NK-92 (cell line): Measurements from ENCODE around the gene GAK.

ENCODE experiments used
- DNase-seq: peaks from one replicate; lab custom pipeline; 2025; ENCODE audit not compliant: unreplicated experiment; lab: John Stamatoyannopoulos, UW

The GAK gene

GRCh38 chr4:831483-831805, 100.7 kb downstream of the GAK start:
- DNase-seq, result no peak

GRCh38 chr4:830601-831482, 101.3 kb downstream of the GAK start:
- no peak for DNase-seq

- DNase-seq, result no peak
Observed at GRCh38 chr4:829761-830600, 102.1 kb downstream of the GAK start.

DNA sequence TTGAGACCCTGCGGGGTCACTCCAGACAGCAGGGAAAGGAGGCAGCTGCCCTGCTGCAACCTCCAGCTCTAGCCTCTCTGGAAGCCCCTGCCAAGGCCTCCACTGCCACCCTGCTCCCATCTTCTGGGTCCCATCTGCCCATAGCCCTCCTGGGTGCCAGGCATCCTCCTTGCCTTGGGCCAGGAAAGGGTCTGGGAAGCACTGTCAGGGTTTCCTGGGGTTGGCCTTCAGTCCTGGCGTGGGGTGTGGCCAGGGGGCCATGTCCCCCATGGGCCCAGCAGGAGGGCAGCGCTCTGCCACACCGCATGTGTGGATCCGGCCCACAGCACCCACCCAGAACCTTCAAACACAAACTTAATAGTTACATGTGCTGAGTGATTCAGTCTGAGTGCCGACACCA, 102.8 kb downstream of the GAK start:
- DNase-seq, result no peak

GRCh38 chr4:828641-829271, 103.4 kb downstream of the GAK start:
- no peak for DNase-seq

GRCh38 chr4:827209-828081, 104.7 kb downstream of the GAK start:
- DNase-seq, result no peak

- no peak for DNase-seq
Observed at GRCh38 chr4:826508-827208, 105.5 kb downstream of the GAK start.

DNA sequence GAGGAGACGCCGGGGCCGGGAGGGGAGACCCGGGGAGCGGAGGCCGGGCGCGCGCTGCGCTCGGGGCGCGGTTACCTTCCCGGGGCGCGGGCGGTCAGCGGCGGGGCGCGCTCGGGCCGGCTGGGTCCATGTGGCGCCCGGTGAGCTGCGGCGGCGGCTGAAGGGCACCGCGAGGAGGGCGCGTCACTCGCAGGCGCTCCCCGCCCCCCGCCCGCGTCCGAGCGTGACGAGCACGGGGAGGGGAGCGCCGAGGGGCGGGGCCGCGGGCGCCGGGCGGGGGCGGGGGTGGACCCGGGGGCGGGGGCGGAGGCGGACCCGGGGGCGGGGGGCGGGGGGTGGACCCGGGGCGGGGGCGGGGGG, 106.2 kb downstream of the GAK start, which contains the start of gene CPLX1:
TSS of gene CPLX1 (minus strand) at position 159 of the 360 bp plus-strand sequence. CDS start 1,607 bp downstream, outside the sequence.
- DNase-seq, result no peak

DNA sequence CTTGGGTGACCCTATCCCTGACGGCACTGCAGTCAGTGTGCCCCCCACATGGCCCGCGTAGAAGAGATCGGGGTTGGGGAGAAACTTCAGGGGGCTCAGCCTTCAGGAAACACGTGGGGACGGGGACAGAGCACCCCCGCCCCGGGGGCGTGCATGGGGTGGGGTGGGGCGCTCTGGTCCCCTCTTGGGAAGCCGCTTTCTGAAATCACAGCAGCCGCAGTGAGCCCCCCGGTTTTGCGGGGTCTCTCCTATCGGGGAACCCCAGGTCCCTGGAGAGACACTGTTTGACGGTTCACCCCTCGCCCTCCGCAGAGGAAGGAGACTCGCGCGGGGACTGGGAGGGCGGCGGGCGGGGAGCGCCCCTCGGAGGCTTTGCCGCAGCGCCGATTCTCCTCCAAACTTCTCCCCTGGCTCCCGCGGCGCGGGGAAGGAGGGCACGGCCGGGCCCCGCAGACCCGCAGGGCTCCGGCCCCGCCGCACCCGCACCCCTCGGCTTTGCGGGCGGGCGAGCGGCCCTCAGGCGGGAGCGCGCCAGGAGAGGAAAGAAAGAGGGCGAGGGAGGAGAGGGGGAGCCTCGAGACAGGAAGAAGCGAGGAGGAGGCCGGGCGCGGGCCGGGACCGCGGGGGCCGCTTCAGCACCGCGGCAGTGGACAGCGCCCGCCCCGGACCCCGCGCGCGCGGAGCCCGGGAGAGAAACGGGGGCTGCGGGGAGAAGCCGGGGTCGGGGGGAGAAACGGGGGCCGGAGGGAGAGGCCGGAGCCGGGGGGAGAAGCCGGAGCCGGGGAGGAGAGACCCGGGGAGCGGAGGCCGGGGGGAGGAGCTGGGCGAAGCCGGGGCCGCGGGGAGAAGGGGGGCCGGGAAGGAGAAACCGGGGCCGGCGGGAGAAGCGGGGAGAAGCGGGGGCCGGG, 106.8 kb downstream of the GAK start:
- no peak for DNase-seq

- DNase-seq, result no peak
Observed at GRCh38 chr4:824461-825062, 107.6 kb downstream of the GAK start.

- DNase-seq, result no peak
Observed at GRCh38 chr4:823761-824460, 108.2 kb downstream of the GAK start.

- no peak for DNase-seq
Observed at GRCh38 chr4:823176-823760, 108.8 kb downstream of the GAK start.

GRCh38 chr4:822361-823175, 109.5 kb downstream of the GAK start:
- no peak for DNase-seq

GRCh38 chr4:821631-822030, 110.5 kb downstream of the GAK start:
- no peak for DNase-seq

GRCh38 chr4:821181-821591, 110.9 kb downstream of the GAK start:
- DNase-seq, result no peak

DNA sequence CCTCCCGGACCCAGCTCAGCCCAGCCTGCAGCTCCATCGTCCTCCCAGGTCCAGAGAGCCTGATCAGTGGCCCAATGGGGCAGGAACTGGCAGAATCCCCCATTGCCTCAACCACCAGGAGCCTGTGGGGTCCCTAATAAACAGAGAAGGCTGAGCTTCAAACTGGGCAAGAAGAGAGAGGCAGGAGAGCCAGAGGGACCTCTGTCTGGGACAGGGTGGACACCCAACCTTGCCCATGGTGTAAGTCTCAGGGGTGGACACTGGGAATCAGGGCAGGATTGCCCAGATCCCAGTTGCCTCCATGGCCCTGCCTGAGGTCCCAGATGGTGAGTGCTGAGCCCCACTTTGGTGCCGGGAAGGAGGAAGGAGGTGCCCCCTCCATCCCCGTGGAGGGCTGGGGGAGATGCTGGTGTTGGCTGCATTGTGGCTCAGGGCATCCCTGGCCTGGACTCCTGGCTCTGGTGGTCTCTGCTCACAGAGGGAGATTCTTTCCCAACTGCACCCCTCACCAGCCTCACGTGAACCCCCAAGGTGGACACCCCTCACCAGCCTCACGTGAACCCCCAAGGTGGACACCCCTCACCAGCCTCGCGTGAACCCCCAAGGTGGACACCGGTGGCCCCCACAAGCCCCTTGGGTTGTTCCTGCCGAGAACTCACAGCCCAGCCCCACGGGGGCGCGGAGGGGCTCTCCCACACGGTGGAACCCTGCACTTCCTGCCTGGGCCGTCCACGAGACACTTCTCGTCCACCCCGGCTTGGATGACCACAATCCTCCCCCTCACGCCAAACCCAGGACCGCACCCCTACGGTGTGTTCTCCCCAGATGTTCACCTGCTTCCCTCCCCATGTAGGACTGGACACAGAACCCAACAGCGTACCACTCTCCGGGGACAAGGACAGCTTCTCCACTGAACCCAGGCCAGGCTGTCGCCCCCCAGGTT, 111.6 kb downstream of the GAK start:
- no peak for DNase-seq
